ACHN (cell line): ENCODE data around the gene FBL.
"Not testable (repeated sequence)": the region's sequence is repeated elsewhere in the genome, so short reads cannot be mapped to it uniquely, and the experiment has no call there.

Experiments used
- DNase-seq: peaks from one replicate; pipeline ENCODE4 v3.0.0-alpha.2; 2015
- in situ Hi-C: cut with HindIII; loops from 2 replicates; pipeline ENCODE4 v1.10.0; 2017; ENCODE audit warnings: low sequenced_read_pairs, low pct_ligation_motif_present, low pct_unique_long_range_greater_than_20kb

FBL gene

GRCh38 chr19:39829702-39830275, 16.4 kb downstream of the FBL start:
- in situ Hi-C loops = no loop called here
- DNase-seq = no peak

GRCh38 chr19:39828654-39829032, 17.5 kb downstream of the FBL start:
- no peak for DNase-seq
- in situ Hi-C loops = no loop called here

GRCh38 chr19:39828015-39828653, 18.0 kb downstream of the FBL start:
- in situ Hi-C loops = no loop called here

GRCh38 chr19:39827216-39827615, 19.0 kb downstream of the FBL start:
- no peak for DNase-seq
- in situ Hi-C loops = no loop called here

More at GRCh38 chr19:39828015-39828653, 18.0 kb downstream of the FBL start:
- DNase-seq = no peak

- no peak for DNase-seq
- in situ Hi-C loops = no loop called here
These were observed 19.8 kb downstream of the FBL start for GRCh38 chr19:39826311-39826945.

- in situ Hi-C loops = no loop called here
- no peak for DNase-seq
These were observed 20.6 kb downstream of the FBL start for GRCh38 chr19:39825531-39826076.

- in situ Hi-C loops = no loop called here
- no peak for DNase-seq
These were observed 21.1 kb downstream of the FBL start for GRCh38 chr19:39825093-39825463.

GRCh38 chr19:39824143-39825092, 21.8 kb downstream of the FBL start:
- no peak for DNase-seq
- in situ Hi-C loops = no loop called here

- in situ Hi-C loops = no loop called here
- DNase-seq = no peak
These were observed 22.5 kb downstream of the FBL start for GRCh38 chr19:39823686-39824085.

GRCh38 chr19:39820696-39821095, 25.5 kb downstream of the FBL start:
- in situ Hi-C loops = no loop called here
- DNase-seq = no peak

- in situ Hi-C loops = no loop called here
- no peak for DNase-seq
These were observed 26.4 kb downstream of the FBL start for GRCh38 chr19:39819786-39820185.

- no peak for DNase-seq
- in situ Hi-C loops = no loop called here
These were observed 27.5 kb downstream of the FBL start for GRCh38 chr19:39818626-39819097.

- no peak for DNase-seq
- in situ Hi-C loops = no loop called here
These were observed 28.2 kb downstream of the FBL start for GRCh38 chr19:39817888-39818561.

- in situ Hi-C loops = no loop called here
- no peak for DNase-seq
These were observed 29.7 kb downstream of the FBL start for GRCh38 chr19:39816287-39817048.

GRCh38 chr19:39814595-39814994, 31.6 kb downstream of the FBL start:
- DNase-seq = no peak
- in situ Hi-C loops = no loop called here

GRCh38 chr19:39814111-39814510, 32.1 kb downstream of the FBL start:
- DNase-seq, in situ Hi-C loops: not testable (repeated sequence)

GRCh38 chr19:39813264-39813993, 32.8 kb downstream of the FBL start:
- in situ Hi-C loops = no loop called here
- no peak for DNase-seq
